Superior temporal gyrus (tissue), 1 donor: ENCODE data around the gene GDF2.
A peak's percentile ranks its signal among the peaks of the same experiment; 100 is the strongest.

Experiments used
- DNase-seq: peaks from one replicate; pipeline ENCODE4 v3.0.0-alpha.2; 2016; ENCODE audit errors: extremely low spot score

Gene GDF2

GRCh38 chr10:47351899-47352815, 29.9 kb downstream of the GDF2 start:
- DNase-seq, result no peak

GRCh38 chr10:47353351-47353750, 31.1 kb downstream of the GDF2 start:
- DNase-seq, result no peak

GRCh38 chr10:47354165-47354564, 31.9 kb downstream of the GDF2 start:
- DNase-seq, result no peak

- DNase-seq, result no peak
Observed at GRCh38 chr10:47354900-47355299, 32.6 kb downstream of the GDF2 start.

- no peak for DNase-seq
Observed at GRCh38 chr10:47356708-47357107, 34.5 kb downstream of the GDF2 start.

- DNase-seq, result no peak
Observed at GRCh38 chr10:47357131-47357582, 34.9 kb downstream of the GDF2 start.

- no peak for DNase-seq
Observed at GRCh38 chr10:47357911-47358310, 35.7 kb downstream of the GDF2 start.

GRCh38 chr10:47358457-47358856, 36.2 kb downstream of the GDF2 start:
- no peak for DNase-seq

GRCh38 chr10:47359101-47359500, 36.8 kb downstream of the GDF2 start:
- no peak for DNase-seq

- DNase-seq, result no peak
Observed at GRCh38 chr10:47359626-47360418, 37.6 kb downstream of the GDF2 start.

- DNase-seq, result no peak
Observed at GRCh38 chr10:47360419-47361040, 38.3 kb downstream of the GDF2 start.

- DNase-seq, result peak; percentile 67
Observed at GRCh38 chr10:47361293-47361692, 39.0 kb downstream of the GDF2 start.

- no peak for DNase-seq
Observed at GRCh38 chr10:47362199-47362598, 39.9 kb downstream of the GDF2 start.

GRCh38 chr10:47363781-47364180, 41.5 kb downstream of the GDF2 start:
- no peak for DNase-seq

- DNase-seq, result no peak
Observed at GRCh38 chr10:47364366-47364765, 42.1 kb downstream of the GDF2 start.

GRCh38 chr10:47364911-47365310, 42.7 kb downstream of the GDF2 start:
- DNase-seq, result no peak

GRCh38 chr10:47365431-47366180, 43.4 kb downstream of the GDF2 start:
- no peak for DNase-seq

- no peak for DNase-seq
Observed at GRCh38 chr10:47366181-47366631, 44.0 kb downstream of the GDF2 start.

GRCh38 chr10:47366731-47367460, 44.6 kb downstream of the GDF2 start:
- DNase-seq, result no peak

GRCh38 chr10:47367646-47368045, 45.4 kb downstream of the GDF2 start:
- DNase-seq, result no peak
